Activated effector memory CD4-positive, alpha-beta T cell treated with anti-CD3 and anti-CD28 coated beads, Interleukin-2, amount 50 U/mL, for 16 hours (primary cell): ENCODE results near the gene HSPBAP1.
"Not testable (repeated sequence)": the region's sequence is repeated elsewhere in the genome, so short reads cannot be mapped to it uniquely, and the experiment has no call there.

Experiments
- DNase-seq: peaks from one replicate; pipeline ENCODE4 v3.0.0-alpha.2; 2020

The HSPBAP1 gene

GRCh38 chr3:122732682-122733525 lies 60.7 kb downstream of the HSPBAP1 start:
- not testable (repeated sequence) for DNase-seq

- no peak for DNase-seq
Measured at GRCh38 chr3:122730240-122730639, 63.4 kb downstream of the HSPBAP1 start.

- no peak for DNase-seq
Measured at GRCh38 chr3:122728756-122729514, 64.7 kb downstream of the HSPBAP1 start.

DNA sequence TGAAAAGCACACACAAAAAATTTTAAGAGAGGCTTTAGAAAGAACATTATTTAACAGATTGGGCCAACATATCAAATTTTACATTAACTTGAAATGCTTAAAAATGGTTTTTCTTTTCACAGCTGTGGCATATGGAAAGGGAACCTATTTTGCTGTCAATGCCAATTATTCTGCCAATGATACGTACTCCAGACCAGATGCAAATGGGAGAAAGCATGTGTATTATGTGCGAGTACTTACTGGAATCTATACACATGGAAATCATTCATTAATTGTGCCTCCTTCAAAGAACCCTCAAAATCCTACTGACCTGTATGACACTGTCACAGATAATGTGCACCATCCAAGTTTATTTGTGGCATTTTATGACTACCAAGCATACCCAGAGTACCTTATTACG lies 65.4 kb downstream of the HSPBAP1 start:
- no peak for DNase-seq

DNA sequence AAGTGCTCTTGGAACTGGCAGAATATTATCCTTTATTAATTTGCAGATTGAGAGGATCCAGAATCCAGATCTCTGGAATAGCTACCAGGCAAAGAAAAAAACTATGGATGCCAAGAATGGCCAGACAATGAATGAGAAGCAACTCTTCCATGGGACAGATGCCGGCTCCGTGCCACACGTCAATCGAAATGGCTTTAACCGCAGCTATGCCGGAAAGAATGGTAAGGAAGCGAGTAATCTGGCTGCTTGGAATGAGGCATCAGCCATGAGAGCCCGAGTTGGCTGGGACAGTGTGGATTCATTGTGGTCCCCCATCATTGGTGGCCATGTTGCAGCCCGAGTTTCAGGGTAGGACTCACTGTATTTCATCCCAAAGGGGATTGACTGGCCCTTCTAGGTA lies 65.9 kb downstream of the HSPBAP1 start:
- no peak for DNase-seq

GRCh38 chr3:122727294-122727693 lies 66.3 kb downstream of the HSPBAP1 start:
- no peak for DNase-seq

DNA sequence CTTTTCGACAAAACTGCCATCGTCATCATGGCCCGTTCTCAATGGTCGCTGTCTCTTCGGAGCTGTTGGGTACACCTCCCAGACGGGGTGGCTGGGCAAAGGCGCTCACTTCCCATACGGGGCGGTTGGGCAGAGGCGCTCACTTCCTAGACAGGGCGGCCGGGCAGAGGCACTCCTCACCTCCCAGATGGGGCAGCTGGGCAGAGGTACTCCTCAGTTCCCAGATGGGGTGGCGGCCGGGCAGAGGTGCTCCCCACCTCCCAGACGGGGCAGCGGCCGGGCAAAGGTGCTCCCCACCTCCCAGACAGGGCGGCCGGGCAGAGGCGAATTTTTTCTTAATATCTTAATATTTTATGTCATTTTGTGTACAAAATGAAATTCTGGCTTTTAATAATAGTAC lies 68.5 kb downstream of the HSPBAP1 start:
- no peak for DNase-seq

DNA sequence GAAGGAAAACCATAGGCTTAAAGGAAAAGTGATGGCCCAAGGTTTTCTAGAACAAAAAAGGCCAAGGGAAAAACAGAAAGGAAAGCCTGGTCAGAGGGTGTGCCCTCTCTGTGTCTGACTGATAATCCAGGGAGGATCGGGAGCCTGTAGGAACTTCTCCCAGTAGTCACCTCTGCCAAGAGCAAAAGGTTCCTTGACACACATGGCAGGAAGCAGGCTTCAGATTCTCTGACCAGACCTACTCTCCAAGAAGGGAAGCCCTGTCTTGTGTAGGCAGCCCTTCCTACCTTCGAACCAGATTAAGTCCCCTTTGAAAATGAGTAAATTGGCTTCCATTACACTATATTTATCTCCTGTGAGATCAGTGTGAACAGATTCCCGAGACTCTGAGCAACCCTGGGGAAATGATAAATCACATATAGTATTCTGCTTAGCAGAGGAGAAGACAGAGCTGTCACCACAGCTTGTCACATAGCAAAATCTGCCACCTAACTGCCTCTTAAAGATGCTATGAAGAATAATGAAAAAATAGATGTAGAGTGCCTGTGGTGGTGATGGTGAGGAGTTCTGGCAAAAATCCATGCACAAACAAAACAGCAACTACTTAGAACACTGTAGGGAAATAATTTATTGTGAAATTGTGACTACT lies 74.2 kb downstream of the HSPBAP1 start:
- DNase-seq: no peak

DNA sequence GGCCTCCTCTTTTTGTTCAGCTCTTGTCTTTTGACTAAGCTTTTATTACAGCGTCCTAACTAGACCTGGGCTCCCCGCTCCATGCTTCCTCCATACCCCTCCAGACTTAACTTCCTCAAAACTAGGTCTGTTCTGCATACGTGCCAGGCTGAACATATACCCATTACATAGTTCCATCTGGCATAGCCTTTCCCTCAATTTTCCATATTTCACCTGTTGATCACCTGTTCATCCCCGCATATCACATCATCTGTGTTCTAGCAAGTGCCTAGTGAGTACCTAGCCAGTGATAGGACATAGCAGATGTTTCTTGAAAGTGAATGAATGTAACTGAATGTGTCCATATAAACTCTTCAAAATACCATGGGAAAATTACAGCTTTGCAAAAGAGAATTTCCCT lies 77.0 kb downstream of the HSPBAP1 start:
- no peak for DNase-seq

DNA sequence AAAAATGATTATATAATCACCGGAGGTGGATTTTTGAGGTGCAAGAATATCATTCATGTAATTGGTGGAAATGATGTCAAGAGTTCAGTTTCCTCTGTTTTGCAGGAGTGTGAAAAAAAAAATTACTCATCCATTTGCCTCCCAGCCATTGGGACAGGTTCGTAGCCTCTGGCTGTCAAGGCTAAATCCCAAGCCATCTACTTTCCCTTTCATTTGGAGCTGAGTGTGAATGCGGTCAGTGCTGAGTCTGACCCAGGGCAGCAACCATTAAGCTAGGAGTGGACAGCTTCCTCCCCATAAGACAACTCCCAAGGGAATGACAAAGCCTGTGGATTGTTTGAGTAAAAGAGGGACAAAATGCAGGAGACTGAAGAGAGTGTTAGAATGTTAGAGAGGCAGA lies 79.4 kb downstream of the HSPBAP1 start:
- no peak for DNase-seq

- not testable (repeated sequence) for DNase-seq
Measured at GRCh38 chr3:122710616-122711251, 82.9 kb downstream of the HSPBAP1 start.

DNA sequence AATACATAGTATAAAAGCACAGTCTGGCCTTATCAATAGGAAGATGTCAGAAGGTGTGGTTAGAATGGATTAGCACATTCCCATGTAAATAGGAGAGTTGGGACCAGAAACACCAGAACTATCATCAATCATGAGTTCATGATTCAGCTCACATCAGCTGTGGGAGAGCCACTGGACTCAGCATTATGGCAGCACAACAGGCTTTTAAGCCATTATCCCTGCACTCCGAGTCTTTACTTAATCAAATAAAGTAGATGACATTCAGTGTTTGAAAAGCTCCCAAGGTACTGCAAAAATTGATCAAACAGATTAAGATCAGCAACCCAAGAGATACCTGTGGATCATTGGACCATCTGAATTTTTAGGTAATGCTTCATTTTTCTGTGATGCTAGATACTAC lies 88.3 kb downstream of the HSPBAP1 start:
- DNase-seq: no peak

DNA sequence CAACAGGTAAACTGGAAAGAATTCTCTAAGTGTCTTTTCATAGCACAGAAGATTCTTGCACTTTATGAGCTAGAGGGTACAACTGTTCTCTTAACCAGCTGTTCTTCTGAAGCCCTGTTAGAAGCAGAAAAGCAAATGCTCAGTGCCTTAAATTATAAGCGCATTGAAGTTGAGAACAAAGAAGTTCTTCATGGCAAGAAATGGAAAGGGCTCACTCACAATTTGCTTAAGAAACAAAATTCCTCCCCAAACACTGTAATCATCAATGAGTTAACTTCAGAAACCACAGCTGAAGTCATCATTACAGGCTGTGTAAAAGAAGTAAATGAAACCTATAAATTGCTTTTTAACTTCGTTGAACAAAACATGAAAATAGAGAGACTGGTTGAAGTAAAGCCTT lies 93.4 kb downstream of the HSPBAP1 start:
- DNase-seq: no peak

GRCh38 chr3:122697952-122698620 lies 95.5 kb downstream of the HSPBAP1 start:
- DNase-seq: no peak

GRCh38 chr3:122695927-122696561 lies 97.6 kb downstream of the HSPBAP1 start:
- DNase-seq: no peak

DNA sequence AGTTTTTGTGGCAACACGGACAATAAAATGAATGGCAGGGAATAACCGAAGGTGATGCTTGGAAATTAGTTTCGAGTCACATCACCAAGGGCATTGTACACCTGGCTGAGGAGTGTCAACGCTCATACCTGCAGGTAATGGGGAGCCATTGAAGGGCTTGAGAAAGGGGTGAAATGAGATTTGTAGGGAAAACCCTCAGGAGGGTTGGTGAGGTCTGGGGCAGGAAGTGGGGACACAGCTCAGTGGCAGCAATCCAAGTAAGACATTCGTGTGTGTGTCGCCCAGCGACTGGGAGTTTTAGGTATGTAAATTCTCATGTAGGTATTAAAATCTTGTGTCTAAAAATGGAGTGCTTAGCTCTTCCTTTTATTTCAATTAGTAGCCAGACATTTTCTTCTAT lies 98.7 kb downstream of the HSPBAP1 start:
- no peak for DNase-seq

GRCh38 chr3:122692674-122693073 lies 101.0 kb downstream of the HSPBAP1 start:
- DNase-seq: no peak

GRCh38 chr3:122691195-122691594 lies 102.4 kb downstream of the HSPBAP1 start:
- DNase-seq: no peak

DNA sequence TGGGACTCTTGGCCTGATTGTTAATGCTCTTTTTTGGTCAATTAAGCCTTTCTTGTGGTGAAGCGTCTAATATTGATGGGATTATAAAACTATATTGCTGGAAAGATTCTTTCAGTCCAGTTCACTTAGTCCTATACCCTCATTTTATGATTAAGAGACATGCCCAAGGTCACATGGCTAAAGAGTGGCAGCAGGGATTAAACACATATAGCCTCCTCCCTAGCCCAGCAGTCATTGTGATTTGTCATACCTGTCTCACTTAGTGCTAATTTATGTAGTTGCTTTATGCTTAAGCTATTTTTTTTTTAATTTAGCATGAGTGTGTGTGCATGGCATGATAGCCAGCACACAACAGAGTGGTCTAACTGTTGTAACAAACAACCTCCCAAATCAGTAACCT lies 103.5 kb downstream of the HSPBAP1 start:
- no peak for DNase-seq
